ENCODE data around the gene EIF2D. TPM values are rescaled to one million over a fixed set of nuclear protein-coding genes. Genes with fewer than 3 reads are reported as not detected.

Gene EIF2D
- total and polyA plus RNA-seq, 2 of the 13 experiments (the other 11 are each of a cell fraction or from before 2014, with no cell fraction given) = 45.1 to 64.9 TPM

- TF ChIP-seq DDIT3 (CRISPR knock-in tag; IDR thresholded peaks at IDR 0.05) (no peak), NR2F1 (CRISPR knock-in tag; IDR thresholded peaks at IDR 0.05) (no peak), TERF1 (CRISPR knock-in tag; IDR thresholded peaks at IDR 0.05) (no peak), CREB1 (IDR thresholded peaks at IDR 0.05) (peak; percentile 47; the same call in 1 of the 2 replicates), CREB1 (CRISPR knock-in tag; IDR thresholded peaks at IDR 0.05) (peak; percentile 43; the same call in 1 of the 2 replicates), NFE2L1 (CRISPR knock-in tag; IDR thresholded peaks at IDR 0.05; ENCODE audit: borderline replicate concordance) (no peak), BCLAF1 (IDR thresholded peaks at IDR 0.05) (no peak), SPEN (CRISPR knock-in tag; IDR thresholded peaks at IDR 0.05; ENCODE audit: low read depth) (no peak; the same call in 1 of the 2 replicates), ZNF468 (CRISPR knock-in tag; IDR thresholded peaks at IDR 0.05) (no peak), KMT2B (CRISPR knock-in tag; IDR thresholded peaks at IDR 0.05) (peak; percentile 88), ZNF484 (CRISPR knock-in tag; IDR thresholded peaks at IDR 0.05; ENCODE audit: borderline replicate concordance, low read depth) (no peak), ZBTB39 (CRISPR knock-in tag; IDR thresholded peaks at IDR 0.05) (0 out of 2 replicates have a peak, but pooled peaks have one; percentile 27), ZNF30 (CRISPR knock-in tag; IDR thresholded peaks at IDR 0.05) (no peak), HIVEP1 (CRISPR knock-in tag; IDR thresholded peaks at IDR 0.05) (peak; percentile 80), USF2 (IDR thresholded peaks at IDR 0.05; ENCODE audit: low read depth, low read length) (no peak), USF2 (CRISPR knock-in tag; IDR thresholded peaks at IDR 0.05; ENCODE audit: borderline replicate concordance) (no peak)
Measured at GRCh38 chr1:206635080-206635977, 23.1 kb upstream of the EIF2D start, which contains the start of gene DYRK3 (continued).
